Mucosa of stomach (tissue), 1 donor: ENCODE data around the gene ITSN1.

ENCODE experiments used
- H3K27me3 ChIP-seq: one replicate; pipeline ENCODE4 v1.7.0; 2013; ENCODE audit warnings: mild to moderate bottlenecking, low read length; ENCODE audit not compliant: control insufficient read depth, insufficient read depth
- H3K36me3 ChIP-seq: one replicate; pipeline ENCODE4 v1.7.0; 2013; ENCODE audit warnings: low read length; ENCODE audit not compliant: control insufficient read depth, insufficient read depth
- H3K4me1 ChIP-seq: one replicate; pipeline ENCODE4 v1.7.0; 2013; ENCODE audit warnings: mild to moderate bottlenecking, low read length; ENCODE audit not compliant: control insufficient read depth, insufficient read depth
- H3K4me3 ChIP-seq: one replicate; pipeline ENCODE4 v1.7.0; 2013; ENCODE audit warnings: low read length
- H3K9ac ChIP-seq: one replicate; pipeline ENCODE4 v1.7.0; 2013; ENCODE audit warnings: mild to moderate bottlenecking, low read length, moderate library complexity
- H3K9me3 ChIP-seq: one replicate; pipeline ENCODE4 v1.7.0; 2013; ENCODE audit warnings: mild to moderate bottlenecking, low read length, moderate library complexity; ENCODE audit not compliant: control insufficient read depth
- donor health status: Pancreatic carcinoma.

Gene ITSN1

DNA sequence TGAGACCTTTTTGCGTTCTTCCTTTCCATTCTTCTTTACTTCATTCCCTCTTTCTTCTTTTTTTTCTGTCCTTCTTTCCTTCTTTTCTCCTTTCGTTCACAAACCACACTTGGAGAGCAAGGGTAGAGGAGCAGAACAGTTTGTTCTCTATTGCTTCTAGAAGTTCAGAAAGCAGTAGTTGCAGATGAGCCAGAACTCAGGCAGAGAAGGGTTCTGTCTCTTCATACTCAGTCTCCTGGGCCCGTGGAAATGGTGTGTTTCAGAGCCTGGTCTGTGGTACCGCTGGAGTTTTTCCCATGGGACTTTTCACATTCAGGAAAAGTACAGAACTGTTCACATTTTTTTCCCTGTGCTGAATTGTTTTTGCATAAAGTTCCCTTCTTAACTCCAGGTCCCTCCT is 186.3 kb downstream of the ITSN1 start:
- no peak overlapping the region for H3K4me3 ChIP-seq
- H3K9me3 ChIP-seq = no peaks in the 10 kb centered on the region
- no peaks in the 10 kb centered on the region for H3K36me3 ChIP-seq
- no peaks in the 10 kb centered on the region for H3K27me3 ChIP-seq
- no peak overlapping the region for H3K9ac ChIP-seq
- no peaks in the 10 kb centered on the region for H3K4me1 ChIP-seq

DNA sequence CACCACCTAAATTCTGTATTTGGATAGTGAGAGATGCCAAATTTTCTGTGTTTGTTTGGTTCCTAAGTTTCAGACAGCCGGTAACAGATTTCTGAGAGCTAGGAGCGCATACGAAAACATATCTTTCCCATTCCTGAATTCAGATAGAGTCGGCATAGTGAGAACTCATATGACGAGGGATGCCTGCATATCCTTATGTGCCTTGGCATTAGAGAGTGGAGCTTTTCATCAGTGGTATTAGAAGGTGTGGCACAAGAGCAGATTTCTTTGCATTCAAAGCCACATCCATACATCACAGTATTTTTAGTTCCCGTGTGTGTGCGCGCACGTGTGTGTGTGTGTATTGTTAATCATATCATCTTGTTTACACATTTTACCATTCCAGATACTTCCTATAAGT is 187.5 kb downstream of the ITSN1 start:
- H3K4me3 ChIP-seq = no peak overlapping the region
- H3K9ac ChIP-seq = no peak overlapping the region
- H3K9me3 ChIP-seq = no peaks in the 10 kb centered on the region
- no peaks in the 10 kb centered on the region for H3K27me3 ChIP-seq
- H3K4me1 ChIP-seq = no peaks in the 10 kb centered on the region
- H3K36me3 ChIP-seq = no peaks in the 10 kb centered on the region

DNA sequence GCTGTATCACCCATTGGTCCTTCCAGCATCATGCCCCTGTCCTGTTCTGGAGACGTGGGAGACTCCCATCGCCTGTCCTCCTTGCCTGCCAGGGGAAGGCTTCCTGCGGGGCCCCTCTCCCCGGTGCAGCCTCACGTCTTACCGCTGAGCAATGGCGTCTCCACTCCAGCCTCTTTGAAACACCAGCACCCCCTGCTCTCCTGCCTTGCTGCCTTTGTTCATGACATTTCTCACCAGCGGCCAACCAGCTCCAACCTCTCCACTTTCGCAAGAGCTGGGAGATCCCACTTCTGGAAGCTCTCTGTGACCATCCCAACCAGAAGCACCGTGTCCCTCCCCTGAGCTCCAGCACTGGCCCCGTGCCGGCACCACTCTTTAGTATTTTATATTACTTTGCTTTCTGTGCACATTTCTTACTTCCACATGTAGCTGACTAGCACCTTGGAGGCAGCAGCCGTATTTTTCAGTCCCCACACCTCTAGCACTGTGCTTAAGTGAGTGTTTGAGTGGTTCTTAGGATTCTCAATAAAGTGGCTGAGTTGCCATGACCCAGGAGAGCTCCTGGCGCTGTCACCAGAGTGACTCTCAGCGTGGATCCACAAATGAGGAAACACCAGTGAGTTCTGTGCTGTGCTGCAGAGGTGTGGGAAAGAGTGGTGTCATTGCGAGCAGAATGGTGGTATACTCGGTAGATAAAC is 189.8 kb downstream of the ITSN1 start:
- H3K27me3 ChIP-seq = no peaks in the 10 kb centered on the region

DNA sequence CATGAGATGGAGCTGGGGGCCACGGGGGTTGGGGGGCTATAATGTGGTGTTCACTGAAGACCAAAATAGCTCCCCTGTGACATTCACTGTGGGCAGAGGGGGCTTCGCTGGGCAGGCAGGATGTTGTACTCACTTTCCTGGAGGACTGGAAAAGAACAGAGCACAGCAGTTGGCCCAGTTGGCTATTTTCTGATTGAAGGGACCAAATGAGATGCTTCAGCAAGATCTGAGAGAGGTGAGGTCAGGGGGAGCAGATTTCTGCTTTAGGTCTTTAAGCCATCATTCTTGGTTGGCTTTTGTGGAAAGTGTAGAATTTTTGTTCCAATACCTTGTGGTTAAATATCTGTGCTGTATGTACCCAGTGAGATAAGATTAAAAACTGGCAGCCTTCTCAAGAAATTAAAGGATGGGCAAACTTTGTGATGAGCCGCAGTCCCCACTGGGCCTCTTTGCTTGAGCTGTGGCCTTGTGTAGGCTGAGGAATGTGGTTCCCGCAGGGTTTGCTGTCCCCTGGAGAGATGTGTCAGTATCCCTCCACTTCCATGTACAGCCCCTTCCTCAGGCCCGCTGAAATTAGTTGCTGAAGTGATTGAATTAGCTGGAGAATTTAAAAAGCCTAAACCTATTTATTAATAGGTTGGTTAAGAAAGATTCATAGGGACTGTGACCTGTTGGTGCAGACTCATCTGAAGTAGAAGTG is 192.7 kb downstream of the ITSN1 start:
- no peaks in the 10 kb centered on the region for H3K9me3 ChIP-seq
- H3K9ac ChIP-seq = no peak overlapping the region
- H3K27me3 ChIP-seq = no peaks in the 10 kb centered on the region
- no peaks in the 10 kb centered on the region for H3K4me1 ChIP-seq
- no peak overlapping the region for H3K4me3 ChIP-seq
- H3K36me3 ChIP-seq = no peaks in the 10 kb centered on the region

More for the DNA sequence above, 189.8 kb downstream of the ITSN1 start:
- Histone ChIP-seq H3K9ac (no peak overlapping the region), H3K4me3 (no peak overlapping the region), H3K9me3 (no peaks in the 10 kb centered on the region), H3K4me1 (no peaks in the 10 kb centered on the region), H3K36me3 (no peaks in the 10 kb centered on the region)

DNA sequence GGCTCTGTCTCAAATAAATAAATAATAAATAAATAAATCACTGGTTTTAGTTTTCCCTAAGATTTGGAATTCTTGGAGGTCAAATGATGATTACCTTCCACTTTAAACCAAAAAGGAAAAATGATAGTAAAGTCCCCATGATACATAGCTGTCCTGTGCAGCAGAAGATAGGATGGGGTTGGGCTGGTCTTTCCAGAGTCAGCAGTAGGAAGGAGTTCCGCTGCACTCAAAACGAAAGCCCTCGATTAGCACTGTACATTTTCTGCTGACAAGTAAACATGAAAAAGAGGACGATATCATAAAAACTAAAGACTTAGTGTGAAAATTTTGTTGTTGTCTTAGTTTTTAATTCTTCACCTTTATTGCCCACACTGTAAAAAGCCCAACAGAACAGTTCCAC is 193.6 kb downstream of the ITSN1 start:
- H3K4me3 ChIP-seq = no peak overlapping the region
- H3K9ac ChIP-seq = no peak overlapping the region
- H3K4me1 ChIP-seq = no peaks in the 10 kb centered on the region
- no peaks in the 10 kb centered on the region for H3K36me3 ChIP-seq
- no peaks in the 10 kb centered on the region for H3K9me3 ChIP-seq
- no peaks in the 10 kb centered on the region for H3K27me3 ChIP-seq

DNA sequence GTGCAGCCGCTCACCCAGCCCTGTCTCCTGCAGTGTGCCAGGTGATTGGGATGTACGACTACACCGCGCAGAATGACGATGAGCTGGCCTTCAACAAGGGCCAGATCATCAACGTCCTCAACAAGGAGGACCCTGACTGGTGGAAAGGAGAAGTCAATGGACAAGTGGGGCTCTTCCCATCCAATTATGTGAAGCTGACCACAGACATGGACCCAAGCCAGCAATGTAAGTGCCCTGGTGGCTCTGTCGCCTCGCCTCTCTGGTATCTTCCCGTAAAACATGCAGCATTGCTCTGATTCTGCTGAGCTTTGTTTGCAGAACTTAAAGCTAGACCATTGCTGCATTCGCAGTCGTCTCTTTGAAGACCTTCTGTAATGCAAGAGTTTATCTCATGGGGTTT is 194.1 kb downstream of the ITSN1 start:
- Histone ChIP-seq H3K27me3 (no peaks in the 10 kb centered on the region), H3K36me3 (no peaks in the 10 kb centered on the region), H3K9me3 (no peaks in the 10 kb centered on the region), H3K4me1 (no peaks in the 10 kb centered on the region), H3K9ac (no peak overlapping the region), H3K4me3 (no peak overlapping the region)

DNA sequence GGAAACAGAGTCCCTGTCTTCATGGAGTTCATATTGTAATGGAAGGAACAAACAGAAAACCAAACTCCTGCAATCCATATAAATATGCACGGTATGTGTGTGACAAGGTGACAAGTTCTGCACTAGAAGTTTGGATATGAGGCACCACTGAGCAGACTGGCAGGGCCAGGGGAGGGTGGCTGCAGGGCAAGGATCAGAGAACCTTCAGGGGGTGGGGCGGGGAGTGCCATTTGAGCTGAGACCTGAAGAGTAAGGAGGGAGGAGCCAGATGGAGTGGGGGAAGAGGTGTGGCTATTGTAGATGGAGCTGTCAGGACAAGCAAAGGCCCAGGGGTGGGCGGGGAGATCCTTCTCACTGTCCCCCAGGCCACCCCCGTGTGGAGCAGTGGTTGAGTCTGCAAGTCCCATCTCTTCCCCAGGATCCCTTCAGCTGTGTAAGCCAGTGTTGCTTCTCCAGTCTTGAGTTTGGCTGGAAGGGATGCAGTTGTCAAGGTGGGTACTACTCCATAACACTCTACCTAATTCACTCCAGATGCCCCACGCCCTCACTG is 196.9 kb downstream of the ITSN1 start:
- no peak overlapping the region for H3K4me3 ChIP-seq
- no peaks in the 10 kb centered on the region for H3K27me3 ChIP-seq
- no peaks in the 10 kb centered on the region for H3K9me3 ChIP-seq
- H3K9ac ChIP-seq = no peak overlapping the region
- no peaks in the 10 kb centered on the region for H3K36me3 ChIP-seq
- no peaks in the 10 kb centered on the region for H3K4me1 ChIP-seq

DNA sequence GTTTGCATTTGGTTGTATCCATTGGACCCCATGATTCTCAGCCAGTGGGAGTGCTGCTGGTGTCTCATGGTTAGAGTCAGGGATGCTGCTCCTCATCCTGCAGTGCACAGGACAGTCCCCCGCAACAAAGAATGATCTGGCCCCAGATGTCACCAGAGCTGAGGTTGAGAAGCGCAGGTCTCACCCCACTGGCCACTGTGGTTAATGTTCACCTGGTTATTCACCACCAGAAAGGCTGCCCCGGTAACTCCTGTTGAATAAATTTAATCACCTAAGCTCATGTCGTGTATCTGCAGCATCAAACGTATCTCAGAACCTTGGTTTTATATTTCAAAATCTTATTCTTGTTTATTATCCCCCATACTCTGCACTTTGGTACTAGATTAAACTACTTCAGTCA is 197.5 kb downstream of the ITSN1 start:
- H3K27me3 ChIP-seq = no peaks in the 10 kb centered on the region
- H3K9me3 ChIP-seq = no peaks in the 10 kb centered on the region
- no peaks in the 10 kb centered on the region for H3K36me3 ChIP-seq
- H3K9ac ChIP-seq = no peak overlapping the region
- no peaks in the 10 kb centered on the region for H3K4me1 ChIP-seq
- H3K4me3 ChIP-seq = no peak overlapping the region

DNA sequence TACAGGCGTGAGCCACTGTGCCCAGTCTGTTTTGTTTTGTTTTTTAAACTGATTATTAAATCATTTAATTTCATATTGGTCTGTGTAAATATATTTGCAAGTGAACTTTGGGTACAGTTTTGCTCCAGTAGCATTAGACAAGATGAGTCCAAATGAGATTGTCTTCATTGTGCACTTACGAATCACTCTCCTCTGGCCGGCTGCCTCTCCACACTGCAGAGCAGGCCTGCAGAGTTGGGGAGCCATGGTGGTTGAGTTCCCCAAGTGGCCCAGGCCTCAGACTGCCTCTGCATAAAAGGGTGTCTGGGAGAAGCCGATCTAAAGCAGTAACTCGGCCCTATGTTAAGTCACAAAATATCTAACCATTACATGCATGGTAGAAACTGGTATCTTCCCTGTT is 198.5 kb downstream of the ITSN1 start:
- no peaks in the 10 kb centered on the region for H3K4me1 ChIP-seq
- H3K4me3 ChIP-seq = no peak overlapping the region
- no peak overlapping the region for H3K9ac ChIP-seq
- H3K9me3 ChIP-seq = no peaks in the 10 kb centered on the region
- no peaks in the 10 kb centered on the region for H3K27me3 ChIP-seq
- H3K36me3 ChIP-seq = no peaks in the 10 kb centered on the region

DNA sequence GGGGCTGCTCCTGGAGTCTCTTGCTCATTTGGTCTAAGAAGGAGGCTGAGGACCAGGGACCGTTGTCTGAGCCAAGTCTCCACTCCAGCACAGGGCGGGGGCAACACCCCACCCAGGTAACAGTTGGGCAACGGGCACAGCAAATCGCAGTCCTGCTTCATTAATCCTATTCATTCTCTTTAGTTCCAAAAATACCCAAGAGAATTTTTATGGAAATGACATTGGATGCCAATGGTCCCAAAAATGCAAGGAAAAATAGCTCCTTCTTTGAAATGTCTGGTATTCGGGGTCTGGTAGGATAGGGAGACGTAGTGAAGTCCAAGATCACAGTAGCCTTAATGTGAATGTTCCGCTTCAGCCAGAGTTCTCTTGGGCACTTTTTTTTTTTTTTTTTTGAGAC is 199.3 kb downstream of the ITSN1 start:
- no peaks in the 10 kb centered on the region for H3K36me3 ChIP-seq
- no peaks in the 10 kb centered on the region for H3K4me1 ChIP-seq
- H3K9ac ChIP-seq = no peak overlapping the region
- H3K27me3 ChIP-seq = no peaks in the 10 kb centered on the region
- H3K4me3 ChIP-seq = no peak overlapping the region
- no peaks in the 10 kb centered on the region for H3K9me3 ChIP-seq

DNA sequence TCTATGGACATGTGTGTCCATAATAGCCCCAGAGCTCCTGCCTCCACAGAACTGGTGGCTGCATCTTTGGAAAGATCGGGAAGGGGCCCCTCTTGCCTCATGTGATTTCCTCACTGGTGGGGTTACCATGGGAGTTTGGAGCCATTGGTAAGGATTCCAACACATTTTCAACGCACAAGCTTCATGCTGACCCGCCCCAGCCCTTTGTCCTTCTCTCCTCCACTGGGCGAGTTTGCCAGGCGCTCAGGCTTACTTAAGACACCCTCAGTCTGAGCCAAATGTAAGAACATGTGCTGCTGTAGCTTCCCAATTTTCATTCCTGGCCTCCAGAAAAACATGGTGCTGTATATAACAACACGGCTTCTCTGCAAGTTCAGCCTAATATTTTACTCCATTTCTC is 200.9 kb downstream of the ITSN1 start:
- H3K9ac ChIP-seq = no peak overlapping the region
- H3K4me1 ChIP-seq = peaks cover 2% of the 10 kb centered on the region
- H3K27me3 ChIP-seq = no peaks in the 10 kb centered on the region
- H3K36me3 ChIP-seq = no peaks in the 10 kb centered on the region
- H3K4me3 ChIP-seq = no peak overlapping the region
- H3K9me3 ChIP-seq = no peaks in the 10 kb centered on the region

DNA sequence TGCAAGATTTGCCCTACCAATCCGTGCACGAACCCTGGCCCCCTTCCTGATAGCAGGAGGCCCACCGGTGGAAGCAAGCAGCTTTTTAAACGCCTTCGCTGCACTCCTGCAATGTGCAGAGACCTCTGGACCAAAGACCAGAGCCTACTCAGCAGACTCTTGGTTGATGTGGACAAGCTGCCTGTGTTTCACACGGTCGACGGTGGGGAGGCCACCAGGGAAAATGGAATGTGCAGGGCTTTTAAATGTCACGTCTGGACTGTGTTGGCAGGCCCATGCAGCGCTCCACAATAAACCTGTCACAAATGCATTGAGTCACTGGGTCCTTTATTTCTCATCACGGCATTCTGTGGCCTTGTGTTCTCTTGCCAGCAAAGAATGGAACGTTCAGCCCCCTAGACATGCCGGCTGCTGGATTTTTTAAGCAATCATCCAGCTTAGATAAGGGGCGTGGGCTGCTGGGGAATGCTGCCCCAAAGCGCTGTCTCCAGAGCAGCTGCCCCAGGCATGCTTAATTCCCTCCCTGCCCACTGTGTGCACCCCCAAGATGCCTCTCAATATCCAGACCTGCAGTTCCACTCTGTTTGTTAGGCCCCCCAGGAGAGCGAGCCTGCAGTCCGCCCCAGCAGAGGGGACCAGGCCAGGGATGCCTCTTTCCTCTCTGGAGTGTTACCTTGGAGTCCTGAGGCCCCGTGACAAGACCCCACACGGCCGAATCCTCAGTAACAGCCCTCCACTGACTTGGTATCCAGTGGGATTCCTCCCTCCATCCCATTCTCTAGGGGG is 202.0 kb downstream of the ITSN1 start:
- H3K4me3 ChIP-seq = no peak overlapping the region
- no peaks in the 10 kb centered on the region for H3K36me3 ChIP-seq
- H3K4me1 ChIP-seq = peaks cover 4% of the 10 kb centered on the region
- H3K9me3 ChIP-seq = no peaks in the 10 kb centered on the region
- H3K27me3 ChIP-seq = no peaks in the 10 kb centered on the region
- no peak overlapping the region for H3K9ac ChIP-seq
